NCI-H128 (cell line): ENCODE results near the gene SOWAHB.

Source experiments
- DNase-seq: peaks from one replicate; lab custom pipeline; 2025; ENCODE audit not compliant: unreplicated experiment; lab: John Stamatoyannopoulos, UW

Gene SOWAHB

DNA sequence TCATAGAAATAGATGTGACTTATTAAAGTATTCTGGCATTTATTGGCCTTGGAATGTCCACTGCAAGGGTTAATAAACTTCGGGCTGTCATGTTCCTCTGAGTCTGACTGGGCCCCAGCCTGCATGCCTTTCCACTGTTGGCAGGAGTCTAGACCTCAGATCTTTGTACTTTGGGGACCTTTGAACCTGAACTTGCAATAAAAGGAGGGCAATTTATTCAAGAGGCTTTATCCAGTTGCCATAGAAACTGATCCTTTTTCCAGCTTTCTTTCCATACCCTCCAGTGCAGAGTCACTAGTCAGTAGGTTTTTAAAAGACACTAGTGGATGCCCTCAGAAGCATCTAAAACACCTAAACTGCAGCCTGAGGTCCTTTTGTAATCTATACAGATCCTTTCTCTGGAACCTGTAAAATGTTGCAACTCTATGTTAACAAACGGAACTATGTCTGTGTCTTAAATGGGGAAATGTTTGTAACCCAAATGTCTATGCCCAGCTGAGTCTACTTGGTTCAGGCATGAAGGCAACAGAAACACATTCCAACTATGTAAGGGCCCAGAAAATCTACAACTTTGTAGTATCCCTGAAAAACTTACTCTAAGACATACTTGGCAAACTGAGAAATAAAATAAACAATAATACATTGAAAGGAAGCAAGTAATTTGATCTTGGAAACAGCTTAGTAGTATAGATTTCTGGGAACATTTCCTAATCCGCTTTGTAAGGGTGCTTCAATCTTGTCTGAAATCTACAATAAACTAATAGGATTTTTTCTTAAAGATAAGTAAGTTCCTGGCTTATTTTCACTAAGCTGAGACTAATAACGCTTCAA is 41.5 kb downstream of the SOWAHB start:
- DNase-seq = no peak

GRCh38 chr4:76854858-76855257 is 43.1 kb downstream of the SOWAHB start:
- DNase-seq = no peak

DNA sequence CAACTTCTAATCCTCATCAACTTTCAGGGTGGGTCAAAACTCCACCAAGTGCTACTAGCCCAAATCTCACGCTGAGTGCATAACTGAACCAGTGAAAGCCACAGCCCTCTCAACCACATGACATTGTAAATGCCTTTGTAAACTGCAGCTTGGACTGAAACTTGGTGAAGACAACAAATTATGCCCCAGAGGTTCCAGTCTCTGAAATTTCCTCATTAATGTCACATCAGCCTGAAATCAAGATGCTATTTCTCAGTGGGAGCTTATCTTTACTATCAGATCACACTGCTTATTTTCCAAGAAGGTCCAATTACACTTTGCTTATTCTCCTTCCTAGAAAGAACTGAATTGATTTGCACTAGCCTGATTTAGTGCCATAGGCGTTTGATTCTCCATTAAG is 46.6 kb downstream of the SOWAHB start:
- no peak for DNase-seq

- DNase-seq = no peak
Measured at GRCh38 chr4:76850010-76850441, 47.9 kb downstream of the SOWAHB start.
